HepG2 (cell line): ENCODE data around the gene HLA-F. TPM values are rescaled to one million over a fixed set of nuclear protein-coding genes. Genes with fewer than 3 reads are reported as not detected.

Experiments
- ATAC-seq: fragments of 200-7000 bp; cut with Tn5 transposase; 3 replicates; pipeline ENCODE4 v1.9.1; 2020; ENCODE audit warnings: mild to moderate bottlenecking, moderate library complexity
- BruUV-seq: library from RNA; stranded (reverse); fragments of 400-500 nt; replicated peaks from 2 replicates; lab custom pipeline; 2021; lab: Mats Ljungman, UMichigan
- CTCF ChIA-PET: fragments of 300-600 bp; formaldehyde crosslinking; extraction: SDS; loops from one replicate; lab custom pipeline; 2021; ENCODE audit warnings: low total read pairs, inconsistent platforms, low intra/inter-chr PET ratio; lab: Yijun Ruan, JAX
- POLR2A ChIA-PET: fragments of 350-600 bp; sonication (Branson Sonifier 250); formaldehyde crosslinking; loops from one replicate; lab custom pipeline; 2020; ENCODE audit warnings: antibody characterized with exemption, inconsistent platforms; lab: Yijun Ruan, JAX
- DNase-seq: peaks from one replicate; pipeline ENCODE4 v3.0.0-alpha.2; 2015; ENCODE audit warnings: low spot score
- FAIRE-seq: peaks from 3 replicates; lab custom pipeline; 2011; peaks lifted over from hg19 to GRCh38; lab: Jason Lieb, UNC
- H2AFZ ChIP-seq: one replicate; pipeline ENCODE4 v1.6.1; 2011; ENCODE audit warnings: low read length, inconsistent platforms
- H3K27ac ChIP-seq: fragments of 300-600 bp; 3 replicates; pipeline ENCODE4 v1.8.0; 2011; ENCODE audit warnings: mixed run types, mild to moderate bottlenecking, mixed read lengths, low read length, inconsistent platforms; ENCODE audit not compliant: insufficient read depth; ENCODE audit errors: extremely low read length
- H3K27me3 ChIP-seq, 2 experiments: fragments of 200-600 bp in 1 of 2; 2 replicates in 1 of 2; 3 replicates in 1 of 2; pipeline versions ENCODE4 v1.6.0 to v1.8.0; 2011; ENCODE audit warnings: low read length in 2 of 2, mild to moderate bottlenecking in 2 of 2, moderate library complexity in 2 of 2, inconsistent platforms in 1 of 2; ENCODE audit not compliant: insufficient read depth in 2 of 2, control insufficient read depth in 1 of 2
- H3K36me3 ChIP-seq, 2 experiments: fragments of 200-600 bp in 1 of 2; replicated peaks in 1 of 2; 2 replicates in 1 of 2; 3 replicates in 1 of 2; pipeline versions ENCODE4 v1.5.1 to v1.8.0; 2011; ENCODE audit warnings: low read length in 2 of 2, inconsistent platforms in 1 of 2; ENCODE audit not compliant: insufficient read depth in 2 of 2, control insufficient read depth in 1 of 2
- H3K4me1 ChIP-seq: 2 replicates; pipeline ENCODE4 v1.5.1; 2012; ENCODE audit warnings: low read length, inconsistent platforms; ENCODE audit not compliant: insufficient read depth
- H3K4me2 ChIP-seq: 2 replicates; pipeline ENCODE4 v1.6.0; 2011; ENCODE audit warnings: low read depth, low read length, inconsistent platforms
- H3K4me3 ChIP-seq, 3 experiments: fragments of 200-600 bp in 1 of 3; sonication (generic), shearing (Covaris generic) in 1 of 3; replicated peaks in 1 of 3; 2 replicates each; pipeline ENCODE4 v1.5.1; 2011 to 2016; ENCODE audit warnings: low read length in 3 of 3, inconsistent platforms in 2 of 3, low read depth in 2 of 3, mild to moderate bottlenecking in 2 of 3, control low read depth in 1 of 3, mixed read lengths in 1 of 3; ENCODE audit not compliant: insufficient read depth in 1 of 3
- H3K79me2 ChIP-seq: one replicate; pipeline ENCODE4 v1.6.1; 2011; ENCODE audit warnings: low read length, inconsistent platforms; ENCODE audit not compliant: insufficient read depth
- H3K9ac ChIP-seq: 2 replicates; pipeline ENCODE4 v1.6.0; 2011; ENCODE audit warnings: mild to moderate bottlenecking, low read depth, low read length, inconsistent platforms; ENCODE audit not compliant: insufficient read depth
- H3K9me3 ChIP-seq: 2 replicates; pipeline ENCODE4 v1.5.1; 2012; ENCODE audit warnings: mild to moderate bottlenecking, low read length
- H4K20me1 ChIP-seq: 2 replicates; pipeline ENCODE4 v1.6.0; 2011; ENCODE audit warnings: inconsistent platforms, mild to moderate bottlenecking, low read length, moderate library complexity; ENCODE audit not compliant: insufficient read depth
- BRCA1 ChIP-seq: sonication (generic); formaldehyde crosslinking; IDR thresholded peaks from 2 replicates; pipeline ENCODE4 v1.4.0; 2020; ENCODE audit warnings: missing genetic modification reagents
- ISL2 ChIP-seq: sonication (generic); formaldehyde crosslinking; IDR thresholded peaks from 2 replicates; pipeline ENCODE4 v1.5.0; 2020; ENCODE audit warnings: missing genetic modification reagents
- MAFG ChIP-seq: sonication (generic); formaldehyde crosslinking; IDR thresholded peaks from 2 replicates; pipeline ENCODE4 v1.5.1; 2020; ENCODE audit warnings: mild to moderate bottlenecking, missing genetic modification reagents
- SNRNP70 ChIP-seq: fragments of 200-400 bp; formaldehyde crosslinking; IDR thresholded peaks from 2 replicates; pipeline ENCODE4 v1.6.1; 2017; ENCODE audit warnings: mild to moderate bottlenecking, low read depth, low read length, moderate library complexity
- ZFP36L1 ChIP-seq: sonication (generic); formaldehyde crosslinking; IDR thresholded peaks from 2 replicates; pipeline ENCODE4 v1.8.0; 2022; ENCODE audit warnings: mild to moderate bottlenecking, missing genetic modification reagents, moderate library complexity
- ZFP41 ChIP-seq: sonication (generic); formaldehyde crosslinking; IDR thresholded peaks from 2 replicates; pipeline ENCODE4 v1.4.0; 2020; ENCODE audit warnings: mild to moderate bottlenecking, missing genetic modification reagents, borderline replicate concordance
- ZNF782 ChIP-seq: sonication (generic); formaldehyde crosslinking; IDR thresholded peaks from 2 replicates; pipeline ENCODE4 v1.4.0; 2020; ENCODE audit warnings: missing genetic modification reagents, mild to moderate bottlenecking, borderline replicate concordance
- WGBS: methylation state at CpG from one replicate; pipeline ENCODE4 v1.1.6; 2017; ENCODE audit warnings: low lambda C conversion rate; 5-methylcytosine and 5-hydroxymethylcytosine counted together
- in situ Hi-C: cut with HindIII; loops from 2 replicates; pipeline ENCODE4 v1.10.0; 2017; ENCODE audit warnings: low pct_unique_long_range_greater_than_20kb; ENCODE audit not compliant: extremely low pct_ligation_motif_present
- intact Hi-C: fragments of 100-400 bp; cut with micrococcal nuclease; formaldehyde crosslinking; loops from one replicate; pipeline ENCODE4 v1.10.0; 2022; ENCODE audit not compliant: unreplicated experiment
- polyA plus RNA-seq, 8 experiments: library from polyadenylated mRNA; depleted of rRNA in 3 of 8; stranded (reverse) in 7 of 8; unstranded in 1 of 8; fragments of >200 nt; fragmentation: Illumina TruSeq in 4 of 8; extraction: Trizol in 4 of 8; gene quantifications; 2 replicates each; pipeline versions ENCODE4 v1.2.1 to v1.2.3, GENCODE V29; 2011 to 2016; ENCODE audit warnings: low read depth in 4 of 8, missing spikeins in 1 of 8, mixed read lengths in 1 of 8; ENCODE audit not compliant: insufficient read depth in 1 of 8
- total RNA-seq, 5 experiments: library from RNA; depleted of rRNA; stranded (reverse); fragments of >200 nt; fragmentation: Illumina TruSeq; extraction: Trizol; gene quantifications; 2 replicates each; pipeline ENCODE4 v1.2.3, GENCODE V29; 2016; ENCODE audit warnings: low read depth in 1 of 5
- TF ChIP-seq, protein P1 (sequence below): IDR thresholded peaks from 2 replicates; pipeline ENCODE4 v1.6.1; 2012; ENCODE audit warnings: low read length, improper control_type of control experiment
- TF ChIP-seq, protein P2 (sequence below): sonication (generic); formaldehyde crosslinking; IDR thresholded peaks from 2 replicates; pipeline ENCODE4 v1.5.0; 2020; ENCODE audit warnings: mild to moderate bottlenecking, missing genetic modification reagents

HLA-F gene
- total and polyA plus RNA-seq, 2 of the 13 experiments (the other 11 are each of a cell fraction or from before 2014, with no cell fraction given): 6.0 to 6.1 TPM

DNA sequence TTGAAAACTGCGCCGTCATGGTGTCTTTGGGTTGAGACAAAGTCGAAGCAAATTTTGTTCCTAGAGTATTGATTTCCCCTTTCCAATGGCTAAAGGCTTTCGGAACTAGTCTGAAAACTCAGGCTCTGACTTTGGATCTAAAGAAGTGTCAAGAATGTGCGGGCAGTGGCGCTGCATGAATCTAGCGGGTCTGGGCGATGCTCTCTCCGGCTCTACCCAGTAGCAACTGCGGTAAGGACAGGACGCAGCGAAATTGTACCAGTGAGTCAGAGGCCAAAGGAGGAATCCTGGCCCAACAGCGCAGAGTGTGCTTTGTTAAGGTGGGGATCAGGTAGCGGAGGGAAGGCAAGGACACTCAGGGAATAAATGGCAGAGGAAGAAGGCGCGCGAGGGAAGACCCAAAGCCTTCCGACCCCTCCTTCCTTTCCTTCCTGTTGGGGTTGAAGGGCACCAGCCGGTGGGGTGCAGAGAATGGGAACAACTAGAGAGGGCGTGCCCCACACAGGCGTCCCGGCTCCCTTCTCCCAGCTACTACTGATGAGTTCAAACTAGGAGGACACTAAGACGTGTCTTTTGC, 32.1 kb downstream of the HLA-F start:
- ChIA-PET POLR2A (no interaction called here), CTCF (no interaction called here)
- WGBS: 84% methylated on average over 23 of the region's 23 CpGs
- H3K9ac ChIP-seq: no peak overlapping the region
- ATAC-seq: no peak
- H3K27ac ChIP-seq: no peak overlapping the region
- no peak overlapping the region for H2AFZ ChIP-seq
- no peak overlapping the region for H3K4me2 ChIP-seq
- no peak for FAIRE-seq
- peaks cover 0 to 21% of the 10 kb centered on the region in 2 experiments; a peak in 2 of 5 replicates for H3K27me3 ChIP-seq
- H3K4me1 ChIP-seq: no peaks in the 10 kb centered on the region
- H3K79me2 ChIP-seq: no peaks in the 10 kb centered on the region
- H3K9me3 ChIP-seq: no peaks in the 10 kb centered on the region
- intact Hi-C loops (no loop called here), in situ Hi-C loops (no loop called here)
- no peaks in the 10 kb centered on the region for H3K36me3 ChIP-seq
- TF ChIP-seq ZFP41: no peak
- TF ChIP-seq ZFP36L1 (CRISPR knock-in tag): no peak
- TF ChIP-seq ZNF782 (CRISPR knock-in tag): no peak
- no TSS peak for BruUV-seq
- no peak overlapping the region for H3K4me3 ChIP-seq
- no peak for DNase-seq
- H4K20me1 ChIP-seq: no peaks in the 10 kb centered on the region

DNA sequence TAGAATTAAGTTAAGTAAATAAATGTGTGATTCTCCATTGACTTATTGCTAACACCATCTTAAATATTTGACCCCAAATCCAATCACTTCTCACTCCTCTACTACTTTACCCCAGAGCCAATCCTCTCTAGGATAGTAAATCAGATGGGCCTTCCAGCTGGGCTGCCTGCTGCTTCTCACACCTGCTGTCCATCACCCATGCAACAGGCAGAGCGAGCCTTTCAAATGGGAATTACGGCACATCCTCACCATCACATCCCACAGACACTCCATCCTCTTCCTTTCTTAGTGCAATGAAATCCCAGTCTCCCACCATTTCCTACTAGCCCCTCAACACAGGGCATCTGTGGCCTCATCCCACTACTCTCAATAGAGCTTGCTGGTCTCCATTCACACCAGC, 34.0 kb downstream of the HLA-F start:
- Histone ChIP-seq H3K36me3 (no peaks in the 10 kb centered on the region), H3K4me2 (no peak overlapping the region), H3K79me2 (no peaks in the 10 kb centered on the region), H3K9ac (no peak overlapping the region), H2AFZ (no peak overlapping the region), H4K20me1 (no peaks in the 10 kb centered on the region), H3K4me1 (no peaks in the 10 kb centered on the region), H3K9me3 (no peaks in the 10 kb centered on the region), H3K27me3 (peaks cover 0 to 14% of the 10 kb centered on the region in 2 experiments; a peak in 3 of 5 replicates), H3K27ac (no peak overlapping the region), H3K4me3 (no peak overlapping the region)
- ChIA-PET POLR2A (no interaction called here), CTCF (no interaction called here)
- DNase-seq (no peak), ATAC-seq (no peak), FAIRE-seq (no peak)
- intact Hi-C loops: no loop called here
- 58% methylated on average over 2 of the region's 2 CpGs for WGBS
- BruUV-seq: no TSS peak
- in situ Hi-C loops: no loop called here
- TF ChIP-seq, protein P1, sequence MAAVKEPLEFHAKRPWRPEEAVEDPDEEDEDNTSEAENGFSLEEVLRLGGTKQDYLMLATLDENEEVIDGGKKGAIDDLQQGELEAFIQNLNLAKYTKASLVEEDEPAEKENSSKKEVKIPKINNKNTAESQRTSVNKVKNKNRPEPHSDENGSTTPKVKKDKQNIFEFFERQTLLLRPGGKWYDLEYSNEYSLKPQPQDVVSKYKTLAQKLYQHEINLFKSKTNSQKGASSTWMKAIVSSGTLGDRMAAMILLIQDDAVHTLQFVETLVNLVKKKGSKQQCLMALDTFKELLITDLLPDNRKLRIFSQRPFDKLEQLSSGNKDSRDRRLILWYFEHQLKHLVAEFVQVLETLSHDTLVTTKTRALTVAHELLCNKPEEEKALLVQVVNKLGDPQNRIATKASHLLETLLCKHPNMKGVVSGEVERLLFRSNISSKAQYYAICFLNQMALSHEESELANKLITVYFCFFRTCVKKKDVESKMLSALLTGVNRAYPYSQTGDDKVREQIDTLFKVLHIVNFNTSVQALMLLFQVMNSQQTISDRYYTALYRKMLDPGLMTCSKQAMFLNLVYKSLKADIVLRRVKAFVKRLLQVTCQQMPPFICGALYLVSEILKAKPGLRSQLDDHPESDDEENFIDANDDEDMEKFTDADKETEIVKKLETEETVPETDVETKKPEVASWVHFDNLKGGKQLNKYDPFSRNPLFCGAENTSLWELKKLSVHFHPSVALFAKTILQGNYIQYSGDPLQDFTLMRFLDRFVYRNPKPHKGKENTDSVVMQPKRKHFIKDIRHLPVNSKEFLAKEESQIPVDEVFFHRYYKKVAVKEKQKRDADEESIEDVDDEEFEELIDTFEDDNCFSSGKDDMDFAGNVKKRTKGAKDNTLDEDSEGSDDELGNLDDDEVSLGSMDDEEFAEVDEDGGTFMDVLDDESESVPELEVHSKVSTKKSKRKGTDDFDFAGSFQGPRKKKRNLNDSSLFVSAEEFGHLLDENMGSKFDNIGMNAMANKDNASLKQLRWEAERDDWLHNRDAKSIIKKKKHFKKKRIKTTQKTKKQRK: no peak
- TF ChIP-seq, protein P2, sequence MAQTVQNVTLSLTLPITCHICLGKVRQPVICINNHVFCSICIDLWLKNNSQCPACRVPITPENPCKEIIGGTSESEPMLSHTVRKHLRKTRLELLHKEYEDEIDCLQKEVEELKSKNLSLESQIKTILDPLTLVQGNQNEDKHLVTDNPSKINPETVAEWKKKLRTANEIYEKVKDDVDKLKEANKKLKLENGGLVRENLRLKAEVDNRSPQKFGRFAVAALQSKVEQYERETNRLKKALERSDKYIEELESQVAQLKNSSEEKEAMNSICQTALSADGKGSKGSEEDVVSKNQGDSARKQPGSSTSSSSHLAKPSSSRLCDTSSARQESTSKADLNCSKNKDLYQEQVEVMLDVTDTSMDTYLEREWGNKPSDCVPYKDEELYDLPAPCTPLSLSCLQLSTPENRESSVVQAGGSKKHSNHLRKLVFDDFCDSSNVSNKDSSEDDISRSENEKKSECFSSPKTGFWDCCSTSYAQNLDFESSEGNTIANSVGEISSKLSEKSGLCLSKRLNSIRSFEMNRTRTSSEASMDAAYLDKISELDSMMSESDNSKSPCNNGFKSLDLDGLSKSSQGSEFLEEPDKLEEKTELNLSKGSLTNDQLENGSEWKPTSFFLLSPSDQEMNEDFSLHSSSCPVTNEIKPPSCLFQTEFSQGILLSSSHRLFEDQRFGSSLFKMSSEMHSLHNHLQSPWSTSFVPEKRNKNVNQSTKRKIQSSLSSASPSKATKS (CRISPR knock-in tag): no peak
- TF ChIP-seq ISL2 (CRISPR knock-in tag): no peak
- TF ChIP-seq MAFG (CRISPR knock-in tag): no peak
- no peak for TF ChIP-seq SNRNP70
- no peak for TF ChIP-seq BRCA1 (CRISPR knock-in tag)
